ENCODE results near the gene CYS1. TPM values are rescaled to one million over a fixed set of nuclear protein-coding genes. Genes with fewer than 3 reads are reported as not detected.

CYS1 gene
- total RNA-seq, 1 donor from 2014 or later, result 0.56 TPM

DNA sequence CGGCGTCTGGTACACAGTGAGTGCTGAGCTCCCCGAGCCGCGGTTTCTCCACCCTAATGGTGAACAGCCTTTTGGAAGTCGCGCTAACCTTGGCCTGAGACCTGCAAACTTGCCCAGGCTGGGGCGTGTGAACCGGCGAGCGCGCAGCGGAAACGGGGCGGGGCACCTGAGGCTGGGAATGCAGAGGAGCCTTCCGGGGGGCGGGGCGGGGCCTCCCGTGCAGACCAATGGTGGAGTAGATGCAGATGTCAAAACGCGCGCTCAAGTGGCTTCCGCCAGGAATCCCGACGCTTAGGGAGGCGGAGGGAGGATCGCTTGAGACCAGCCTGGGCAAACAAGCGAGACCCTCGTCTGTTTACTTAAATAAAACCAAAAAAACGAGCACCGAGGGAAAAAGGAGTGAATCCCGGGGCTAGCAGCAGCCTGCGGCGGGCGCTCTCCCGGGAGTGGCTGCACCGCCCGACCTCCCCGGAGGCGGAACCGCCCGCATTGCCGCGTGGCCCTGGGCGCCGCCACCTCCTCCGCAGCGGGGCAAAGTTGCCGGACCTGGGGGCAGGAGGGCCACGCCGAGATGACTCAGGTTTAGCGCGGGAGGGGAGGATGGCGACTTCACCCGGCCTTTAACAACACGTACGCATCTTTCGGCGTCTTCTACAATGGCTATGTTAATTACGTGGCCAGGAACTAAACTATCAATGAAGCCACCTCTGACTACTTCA, 40.1 kb upstream of the CYS1 start:
- Histone ChIP-seq H3K36me3 (peaks cover 7% of the 10 kb centered on the region), H3K9ac (no peak overlapping the region), H3K79me2 (ENCODE audit: low read depth) (peaks cover 38% of the 10 kb centered on the region), H3K27ac (no peak overlapping the region), H4K20me1 (ENCODE audit: low read depth) (peaks cover 21% of the 10 kb centered on the region), H3K4me2 (peak overlapping the region; percentile 95), H3K27me3 (peaks cover 8% of the 10 kb centered on the region), H3K4me1 (peaks cover 14% of the 10 kb centered on the region), H2AFZ (replicated peaks) (peak overlapping the region; percentile 35), H3F3A (ENCODE audit: low read depth) (peaks cover 27% of the 10 kb centered on the region), H3K4me3 (peak overlapping the region; percentile 87), H3K9me3 (ENCODE audit: low read depth) (no peaks in the 10 kb centered on the region)
- H3K27ac Mint-ChIP-seq, result peak overlapping the region; percentile 69
- TF ChIP-seq, protein P1, sequence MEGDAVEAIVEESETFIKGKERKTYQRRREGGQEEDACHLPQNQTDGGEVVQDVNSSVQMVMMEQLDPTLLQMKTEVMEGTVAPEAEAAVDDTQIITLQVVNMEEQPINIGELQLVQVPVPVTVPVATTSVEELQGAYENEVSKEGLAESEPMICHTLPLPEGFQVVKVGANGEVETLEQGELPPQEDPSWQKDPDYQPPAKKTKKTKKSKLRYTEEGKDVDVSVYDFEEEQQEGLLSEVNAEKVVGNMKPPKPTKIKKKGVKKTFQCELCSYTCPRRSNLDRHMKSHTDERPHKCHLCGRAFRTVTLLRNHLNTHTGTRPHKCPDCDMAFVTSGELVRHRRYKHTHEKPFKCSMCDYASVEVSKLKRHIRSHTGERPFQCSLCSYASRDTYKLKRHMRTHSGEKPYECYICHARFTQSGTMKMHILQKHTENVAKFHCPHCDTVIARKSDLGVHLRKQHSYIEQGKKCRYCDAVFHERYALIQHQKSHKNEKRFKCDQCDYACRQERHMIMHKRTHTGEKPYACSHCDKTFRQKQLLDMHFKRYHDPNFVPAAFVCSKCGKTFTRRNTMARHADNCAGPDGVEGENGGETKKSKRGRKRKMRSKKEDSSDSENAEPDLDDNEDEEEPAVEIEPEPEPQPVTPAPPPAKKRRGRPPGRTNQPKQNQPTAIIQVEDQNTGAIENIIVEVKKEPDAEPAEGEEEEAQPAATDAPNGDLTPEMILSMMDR (IDR thresholded peaks at IDR 0.05), result no peak
- TF ChIP-seq EZH2 (IDR thresholded peaks at IDR 0.05) (no peak), EZH2phosphoT487 (IDR thresholded peaks at IDR 0.05) (no peak)
- peaks cover 9% of the 10 kb centered on the region for H3K36me3 Mint-ChIP-seq
- peak overlapping the region; percentile 97 for H3K4me3 Mint-ChIP-seq
- peaks cover 5% of the 10 kb centered on the region for H3K27me3 Mint-ChIP-seq (ENCODE audit: insufficient read depth, low read depth)
- peaks cover 36% of the 10 kb centered on the region for H3K4me1 Mint-ChIP-seq
- no peaks in the 10 kb centered on the region for H3K9me3 Mint-ChIP-seq
- peak; percentile 97 for DNase-seq (ENCODE audit: low spot score)

DNA sequence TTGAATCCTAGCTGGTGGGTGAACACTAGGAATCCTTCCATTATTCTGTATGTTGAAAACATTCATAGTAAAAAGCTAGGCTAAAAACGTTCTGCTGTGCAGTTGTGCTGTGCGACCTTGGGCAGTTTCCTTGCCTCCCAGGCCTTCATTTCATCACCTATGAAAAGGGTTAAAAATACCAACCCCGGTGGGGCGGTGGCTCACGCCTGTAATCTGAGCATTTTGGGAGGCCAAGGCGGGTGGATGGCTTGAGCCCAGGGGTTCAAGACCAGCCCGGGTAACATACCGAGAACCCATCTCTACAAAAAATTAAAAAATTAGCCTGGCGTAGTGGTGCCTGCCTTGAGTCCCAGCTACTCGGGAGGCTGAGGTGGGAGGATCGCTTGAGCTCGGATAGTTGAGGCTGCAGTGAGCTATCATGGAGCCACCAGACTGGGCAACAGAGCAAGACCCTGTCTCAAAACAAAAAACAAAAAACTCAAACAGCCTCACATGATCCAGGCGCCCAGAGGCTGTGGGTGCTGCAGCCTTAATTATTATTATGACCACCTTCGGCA, 39.5 kb upstream of the CYS1 start:
- Histone ChIP-seq H3K36me3 (peaks cover under 1% of the 10 kb centered on the region), H3K27me3 (peaks cover 8% of the 10 kb centered on the region), H3K9ac (no peak overlapping the region), H3K27ac (no peak overlapping the region), H3K4me3 (peak overlapping the region; percentile 87), H3K4me1 (peaks cover 7% of the 10 kb centered on the region), H3K79me2 (ENCODE audit: low read depth) (peaks cover 32% of the 10 kb centered on the region), H4K20me1 (ENCODE audit: low read depth) (peaks cover 15% of the 10 kb centered on the region), H2AFZ (replicated peaks) (no peak overlapping the region), H3F3A (ENCODE audit: low read depth) (peaks cover 21% of the 10 kb centered on the region), H3K9me3 (ENCODE audit: low read depth) (no peaks in the 10 kb centered on the region), H3K4me2 (peak overlapping the region; percentile 61)
- H3K9me3 Mint-ChIP-seq, result no peaks in the 10 kb centered on the region
- peak overlapping the region; percentile 97 for H3K4me3 Mint-ChIP-seq
- peaks cover 2% of the 10 kb centered on the region for H3K36me3 Mint-ChIP-seq
- no peak for DNase-seq (ENCODE audit: low spot score)
- no peak overlapping the region for H3K27ac Mint-ChIP-seq
- H3K4me1 Mint-ChIP-seq, result peaks cover 30% of the 10 kb centered on the region
- peaks cover 2% of the 10 kb centered on the region for H3K27me3 Mint-ChIP-seq (ENCODE audit: insufficient read depth, low read depth)
- TF ChIP-seq EZH2phosphoT487 (IDR thresholded peaks at IDR 0.05) (no peak), EZH2 (IDR thresholded peaks at IDR 0.05) (no peak)
- TF ChIP-seq, protein P1 (IDR thresholded peaks at IDR 0.05), result no peak

DNA sequence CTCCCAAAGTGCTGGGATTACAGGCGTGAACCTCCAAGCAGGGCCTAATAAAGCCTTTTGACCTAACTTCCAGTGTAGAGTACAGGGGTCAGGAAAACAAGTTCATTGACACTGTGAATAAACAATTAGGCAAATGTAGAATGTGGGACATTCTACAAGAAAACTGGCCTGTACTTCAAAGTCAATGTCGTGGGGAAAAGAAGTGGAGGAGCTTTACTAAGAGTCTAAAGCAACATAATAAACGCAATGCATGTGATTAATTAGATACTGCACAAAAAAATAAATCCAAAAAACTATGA, 38.8 kb upstream of the CYS1 start:
- Histone ChIP-seq H3K4me2 (no peak overlapping the region), H3K4me3 (no peak overlapping the region), H2AFZ (replicated peaks) (no peak overlapping the region), H3K27ac (no peak overlapping the region), H3K36me3 (no peaks in the 10 kb centered on the region), H3K4me1 (peaks cover 7% of the 10 kb centered on the region), H3K9ac (no peak overlapping the region), H3F3A (ENCODE audit: low read depth) (peaks cover 20% of the 10 kb centered on the region), H4K20me1 (ENCODE audit: low read depth) (peaks cover 9% of the 10 kb centered on the region), H3K27me3 (peaks cover 8% of the 10 kb centered on the region), H3K79me2 (ENCODE audit: low read depth) (peaks cover 25% of the 10 kb centered on the region), H3K9me3 (ENCODE audit: low read depth) (no peaks in the 10 kb centered on the region)
- H3K4me1 Mint-ChIP-seq, result peaks cover 23% of the 10 kb centered on the region
- no peak overlapping the region for H3K4me3 Mint-ChIP-seq
- no peak overlapping the region for H3K27ac Mint-ChIP-seq
- DNase-seq (ENCODE audit: low spot score), result no peak
- TF ChIP-seq EZH2phosphoT487 (IDR thresholded peaks at IDR 0.05) (no peak), EZH2 (IDR thresholded peaks at IDR 0.05) (no peak)
- TF ChIP-seq, protein P1 (IDR thresholded peaks at IDR 0.05), result no peak
- peaks cover 2% of the 10 kb centered on the region for H3K27me3 Mint-ChIP-seq (ENCODE audit: insufficient read depth, low read depth)
- H3K36me3 Mint-ChIP-seq, result no peaks in the 10 kb centered on the region
- no peaks in the 10 kb centered on the region for H3K9me3 Mint-ChIP-seq
